ENCODE measurements around the gene MAN1A1. TPM values are rescaled to one million over a fixed set of nuclear protein-coding genes. Genes with fewer than 3 reads are reported as not detected.

MAN1A1 gene
- polyA plus RNA-seq, 3 donors: 11.0 to 20.4 (median 16.1) TPM

GRCh38 chr6:119174085-119174445, 175.5 kb downstream of the MAN1A1 start:
- Histone ChIP-seq H4K20me1 (ENCODE audit: insufficient read depth, low read length) (no peaks in the 10 kb centered on the region), H3K9ac (ENCODE audit: insufficient read depth, low read length, poor library complexity, severe bottlenecking) (no peak overlapping the region), H3K79me2 (ENCODE audit: insufficient read depth, low read length) (no peaks in the 10 kb centered on the region), H3K27ac (ENCODE audit: low read depth in 1 of 2, low read length in 2 of 2) (no peak overlapping the region), H3K36me3 (replicated peaks in 1 of 2; ENCODE audit: control insufficient read depth in 1 of 2, insufficient read depth in 2 of 2, low read length in 2 of 2) (peaks cover 0 to 5% of the 10 kb centered on the region in 2 donors), H3K27me3 (ENCODE audit: control insufficient read depth in 2 of 2, insufficient read depth in 2 of 2, low read length in 2 of 2) (no peaks in the 10 kb centered on the region), H3K4me3 (replicated peaks in 1 of 3; ENCODE audit: low read depth in 2 of 3, low read length in 3 of 3) (no peak overlapping the region), H3K4me1 (ENCODE audit: control insufficient read depth in 1 of 2, insufficient read depth in 2 of 2, low read length in 2 of 2) (no peaks in the 10 kb centered on the region), H3K4me2 (replicated peaks; ENCODE audit: extremely low read depth, low read length, poor library complexity, severe bottlenecking) (no peak overlapping the region), H2AFZ (ENCODE audit: insufficient read depth, low read depth, low read length, poor library complexity, severe bottlenecking) (no peak overlapping the region), H3K9me3 (replicated peaks in 1 of 2; ENCODE audit: control insufficient read depth in 1 of 2, insufficient read depth in 1 of 2, low read length in 2 of 2) (no peaks in the 10 kb centered on the region)
- peaks cover 0 to 1% (median 0%) of the 10 kb centered on the region in 3 donors for H3K27me3 Mint-ChIP-seq (ENCODE audit: low read depth in 3 of 3)
- intact Hi-C loops (cut with micrococcal nuclease): no loop called here
- TF ChIP-seq CTCF (IDR thresholded peaks at IDR 0.05): no peak
- H3K36me3 Mint-ChIP-seq: peaks cover 0 to 7% of the 10 kb centered on the region in 2 donors
- no peak for DNase-seq
- H3K9me3 Mint-ChIP-seq: no peaks in the 10 kb centered on the region
- no CpG with 5 or more reads among the region's 3 CpGs for WGBS (ENCODE audit: insufficient coverage)
- no peak overlapping the region for H3K27ac Mint-ChIP-seq
- no peaks in the 10 kb centered on the region for H3K4me1 Mint-ChIP-seq
- H3K4me3 Mint-ChIP-seq: no peak overlapping the region

- no peak overlapping the region for H3K9ac ChIP-seq (ENCODE audit: insufficient read depth, low read length, poor library complexity, severe bottlenecking)
- WGBS (ENCODE audit: insufficient coverage): no CpG with 5 or more reads among the region's 6 CpGs
- H3K27me3 ChIP-seq (ENCODE audit: control insufficient read depth in 2 of 2, insufficient read depth in 2 of 2, low read length in 2 of 2): no peaks in the 10 kb centered on the region
- peaks cover 0 to under 1% of the 10 kb centered on the region in 2 donors for H3K36me3 Mint-ChIP-seq
- H3K27ac ChIP-seq (ENCODE audit: low read depth in 1 of 2, low read length in 2 of 2): no peak overlapping the region
- TF ChIP-seq CTCF (IDR thresholded peaks at IDR 0.05): no peak
- H3K27me3 Mint-ChIP-seq (ENCODE audit: low read depth in 3 of 3): peaks cover 0 to 1% (median 0%) of the 10 kb centered on the region in 3 donors
- H3K79me2 ChIP-seq (ENCODE audit: insufficient read depth, low read length): no peaks in the 10 kb centered on the region
- no peaks in the 10 kb centered on the region for H3K9me3 Mint-ChIP-seq
- no peak overlapping the region for H3K4me3 ChIP-seq (replicated peaks in 1 of 3; ENCODE audit: low read depth in 2 of 3, low read length in 3 of 3)
- no peaks in the 10 kb centered on the region for H3K9me3 ChIP-seq (replicated peaks in 1 of 2; ENCODE audit: control insufficient read depth in 1 of 2, insufficient read depth in 1 of 2, low read length in 2 of 2)
- no peak overlapping the region for H3K27ac Mint-ChIP-seq
- intact Hi-C loops (cut with micrococcal nuclease): no loop called here
- no peaks in the 10 kb centered on the region for H4K20me1 ChIP-seq (ENCODE audit: insufficient read depth, low read length)
- H3K4me1 ChIP-seq (ENCODE audit: control insufficient read depth in 1 of 2, insufficient read depth in 2 of 2, low read length in 2 of 2): no peaks in the 10 kb centered on the region
- no peak overlapping the region for H2AFZ ChIP-seq (ENCODE audit: insufficient read depth, low read depth, low read length, poor library complexity, severe bottlenecking)
- H3K4me2 ChIP-seq (replicated peaks; ENCODE audit: extremely low read depth, low read length, poor library complexity, severe bottlenecking): no peak overlapping the region
- no peaks in the 10 kb centered on the region for H3K36me3 ChIP-seq (replicated peaks in 1 of 2; ENCODE audit: control insufficient read depth in 1 of 2, insufficient read depth in 2 of 2, low read length in 2 of 2)
- no peak overlapping the region for H3K4me3 Mint-ChIP-seq
- DNase-seq: no peak
- H3K4me1 Mint-ChIP-seq: no peaks in the 10 kb centered on the region
Measured at GRCh38 chr6:119173249-119174084, 176.1 kb downstream of the MAN1A1 start.

Data from CD14-positive monocyte (primary cell).